ENCODE data around the gene PSMB7. TPM values are rescaled to one million over a fixed set of nuclear protein-coding genes. Genes with fewer than 3 reads are reported as not detected.
A peak's percentile ranks its signal among the peaks of the same experiment; 100 is the strongest.

PSMB7 gene
- total and polyA plus RNA-seq, 2 donors (not counting 1 experiment from before 2014, with no cell fraction given) = 206 to 290 TPM

- peaks cover 2% of the 10 kb centered on the region for H3K4me1 ChIP-seq (ENCODE audit: control insufficient read depth, extremely low read depth, insufficient read depth, low read length)
- H3K27me3 ChIP-seq (ENCODE audit: control insufficient read depth, insufficient read depth, low read length) = no peaks in the 10 kb centered on the region
- H3K4me2 ChIP-seq (ENCODE audit: extremely low read depth, insufficient read depth, low read length) = no peak overlapping the region
- TF ChIP-seq EZH2 (IDR thresholded peaks at IDR 0.05; ENCODE audit: low read length, missing control alignments) = no peak
- TF ChIP-seq, protein P1, sequence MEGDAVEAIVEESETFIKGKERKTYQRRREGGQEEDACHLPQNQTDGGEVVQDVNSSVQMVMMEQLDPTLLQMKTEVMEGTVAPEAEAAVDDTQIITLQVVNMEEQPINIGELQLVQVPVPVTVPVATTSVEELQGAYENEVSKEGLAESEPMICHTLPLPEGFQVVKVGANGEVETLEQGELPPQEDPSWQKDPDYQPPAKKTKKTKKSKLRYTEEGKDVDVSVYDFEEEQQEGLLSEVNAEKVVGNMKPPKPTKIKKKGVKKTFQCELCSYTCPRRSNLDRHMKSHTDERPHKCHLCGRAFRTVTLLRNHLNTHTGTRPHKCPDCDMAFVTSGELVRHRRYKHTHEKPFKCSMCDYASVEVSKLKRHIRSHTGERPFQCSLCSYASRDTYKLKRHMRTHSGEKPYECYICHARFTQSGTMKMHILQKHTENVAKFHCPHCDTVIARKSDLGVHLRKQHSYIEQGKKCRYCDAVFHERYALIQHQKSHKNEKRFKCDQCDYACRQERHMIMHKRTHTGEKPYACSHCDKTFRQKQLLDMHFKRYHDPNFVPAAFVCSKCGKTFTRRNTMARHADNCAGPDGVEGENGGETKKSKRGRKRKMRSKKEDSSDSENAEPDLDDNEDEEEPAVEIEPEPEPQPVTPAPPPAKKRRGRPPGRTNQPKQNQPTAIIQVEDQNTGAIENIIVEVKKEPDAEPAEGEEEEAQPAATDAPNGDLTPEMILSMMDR (conservative IDR thresholded peaks at IDR 0.05 in 1 of 2, IDR thresholded peaks at IDR 0.05 in 1 of 2; ENCODE audit: low read depth in 1 of 2, low read length in 2 of 2) = no peak
- DNase-seq (ENCODE audit: low read depth in 2 of 2) = peak; percentile 55 to 75
- no peak overlapping the region for H3K27ac ChIP-seq (ENCODE audit: insufficient read depth, low read length)
- no peaks in the 10 kb centered on the region for H4K20me1 ChIP-seq (ENCODE audit: control insufficient read depth, extremely low read depth, insufficient read depth, low read length)
- no peak overlapping the region for H2AFZ ChIP-seq (ENCODE audit: low read length)
- H3K4me3 ChIP-seq (replicated peaks in 1 of 4; ENCODE audit: control extremely low read depth in 1 of 4, insufficient read depth in 1 of 4, low read depth in 3 of 4, low read length in 4 of 4) = no peak overlapping the region
- no peaks in the 10 kb centered on the region for H3K9me3 ChIP-seq (ENCODE audit: control insufficient read depth, insufficient read depth, low read depth, low read length)
- H3K36me3 ChIP-seq (ENCODE audit: control insufficient read depth, insufficient read depth, low read length) = no peaks in the 10 kb centered on the region
- H3K9ac ChIP-seq (ENCODE audit: insufficient read depth, low read length) = no peak overlapping the region
- H3K79me2 ChIP-seq (ENCODE audit: control insufficient read depth, insufficient read depth, low read length) = peaks cover 73% of the 10 kb centered on the region
Observed at GRCh38 chr9:124370896-124371582, 44.2 kb downstream of the PSMB7 start.

DNA sequence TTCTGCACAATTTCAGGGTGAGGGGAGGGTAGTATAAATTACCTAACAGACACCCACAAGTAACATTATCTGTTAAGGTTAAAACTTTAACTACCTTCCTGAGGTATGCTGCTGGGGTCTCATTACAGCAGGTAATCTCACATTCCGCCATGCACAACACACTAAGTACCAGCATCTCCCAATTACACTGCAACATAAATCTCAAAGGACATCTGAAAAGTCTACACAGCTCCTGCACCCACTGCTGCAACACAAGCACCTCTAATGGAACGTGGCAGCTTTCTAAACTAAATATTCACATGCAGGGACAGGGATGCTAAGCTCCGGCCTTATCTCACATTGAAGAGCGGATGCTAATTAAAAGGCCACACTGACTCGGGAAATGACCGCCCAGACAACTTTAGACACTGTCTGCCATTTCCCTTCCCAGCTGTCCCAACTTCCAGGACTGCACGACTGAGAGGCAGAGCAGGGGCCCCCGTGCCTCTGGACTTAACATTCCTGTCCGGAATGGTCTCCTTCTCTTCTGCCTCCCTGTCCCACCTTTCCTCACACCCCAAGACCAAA is 45.9 kb downstream of the PSMB7 start:
- H3K79me2 ChIP-seq (ENCODE audit: control insufficient read depth, insufficient read depth, low read length) = peaks cover 75% of the 10 kb centered on the region
- H4K20me1 ChIP-seq (ENCODE audit: control insufficient read depth, extremely low read depth, insufficient read depth, low read length) = no peaks in the 10 kb centered on the region
- no peak for DNase-seq (ENCODE audit: low read depth in 2 of 2)
- TF ChIP-seq EZH2 (IDR thresholded peaks at IDR 0.05; ENCODE audit: low read length, missing control alignments) = no peak
- TF ChIP-seq, protein P1 (conservative IDR thresholded peaks at IDR 0.05 in 1 of 2, IDR thresholded peaks at IDR 0.05 in 1 of 2; ENCODE audit: low read depth in 1 of 2, low read length in 2 of 2) = no peak
- H3K27ac ChIP-seq (ENCODE audit: insufficient read depth, low read length) = no peak overlapping the region
- no peak overlapping the region for H3K9ac ChIP-seq (ENCODE audit: insufficient read depth, low read length)
- H2AFZ ChIP-seq (ENCODE audit: low read length) = no peak overlapping the region
- H3K9me3 ChIP-seq (ENCODE audit: control insufficient read depth, insufficient read depth, low read depth, low read length) = no peaks in the 10 kb centered on the region
- peaks cover 2% of the 10 kb centered on the region for H3K4me1 ChIP-seq (ENCODE audit: control insufficient read depth, extremely low read depth, insufficient read depth, low read length)
- no peaks in the 10 kb centered on the region for H3K27me3 ChIP-seq (ENCODE audit: control insufficient read depth, insufficient read depth, low read length)
- no peak overlapping the region for H3K4me3 ChIP-seq (replicated peaks in 1 of 4; ENCODE audit: control extremely low read depth in 1 of 4, insufficient read depth in 1 of 4, low read depth in 3 of 4, low read length in 4 of 4)
- no peak overlapping the region for H3K4me2 ChIP-seq (ENCODE audit: extremely low read depth, insufficient read depth, low read length)
- no peaks in the 10 kb centered on the region for H3K36me3 ChIP-seq (ENCODE audit: control insufficient read depth, insufficient read depth, low read length)

DNA sequence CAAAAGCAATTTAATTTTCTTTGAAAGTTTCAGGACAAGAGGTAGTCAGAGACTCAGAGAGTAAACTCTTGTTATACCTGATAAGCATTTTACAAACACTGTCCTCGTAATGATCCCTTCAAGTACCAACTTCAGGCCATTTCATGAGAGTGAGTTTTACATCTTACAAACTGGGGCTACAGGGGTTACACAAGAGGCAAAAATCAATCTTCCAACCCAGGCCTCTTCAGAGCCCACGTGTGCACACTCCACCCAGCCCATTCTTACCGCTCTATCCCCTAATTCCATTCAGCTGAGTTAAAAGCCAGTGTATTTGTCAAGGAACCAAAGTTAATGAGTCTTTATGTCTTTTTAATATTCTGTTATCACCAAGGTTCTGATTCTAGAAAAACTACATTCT is 46.5 kb downstream of the PSMB7 start:
- H3K9ac ChIP-seq (ENCODE audit: insufficient read depth, low read length) = no peak overlapping the region
- peaks cover 73% of the 10 kb centered on the region for H3K79me2 ChIP-seq (ENCODE audit: control insufficient read depth, insufficient read depth, low read length)
- H2AFZ ChIP-seq (ENCODE audit: low read length) = no peak overlapping the region
- no peaks in the 10 kb centered on the region for H3K27me3 ChIP-seq (ENCODE audit: control insufficient read depth, insufficient read depth, low read length)
- H3K4me2 ChIP-seq (ENCODE audit: extremely low read depth, insufficient read depth, low read length) = no peak overlapping the region
- H3K9me3 ChIP-seq (ENCODE audit: control insufficient read depth, insufficient read depth, low read depth, low read length) = no peaks in the 10 kb centered on the region
- peaks cover 2% of the 10 kb centered on the region for H3K4me1 ChIP-seq (ENCODE audit: control insufficient read depth, extremely low read depth, insufficient read depth, low read length)
- no peak overlapping the region for H3K27ac ChIP-seq (ENCODE audit: insufficient read depth, low read length)
- H4K20me1 ChIP-seq (ENCODE audit: control insufficient read depth, extremely low read depth, insufficient read depth, low read length) = no peaks in the 10 kb centered on the region
- TF ChIP-seq EZH2 (IDR thresholded peaks at IDR 0.05; ENCODE audit: low read length, missing control alignments) = no peak
- DNase-seq (ENCODE audit: low read depth in 2 of 2) = peak in 1 of 2 donors; percentile 40
- no peak overlapping the region for H3K4me3 ChIP-seq (replicated peaks in 1 of 4; ENCODE audit: control extremely low read depth in 1 of 4, insufficient read depth in 1 of 4, low read depth in 3 of 4, low read length in 4 of 4)
- H3K36me3 ChIP-seq (ENCODE audit: control insufficient read depth, insufficient read depth, low read length) = no peaks in the 10 kb centered on the region
